Testis (tissue), 2 donors: Measurements from ENCODE around the gene RBBP8NL.

Experiments used
- CTCF ChIP-seq, 3 experiments: fragments of 450-650 bp in 2 of 3; fragments of 200-600 bp in 1 of 3; sonication (generic) in 1 of 3; IDR thresholded peaks; one replicate each; pipeline ENCODE4 v1.5.1; 2016 to 2019; ENCODE audit warnings: antibody characterized with exemption in 3 of 3, mild to moderate bottlenecking in 2 of 3, moderate library complexity in 1 of 3
- POLR2A ChIP-seq: fragments of 450-650 bp; IDR thresholded peaks from one replicate; pipeline ENCODE4 v1.6.1; 2017; ENCODE audit warnings: antibody characterized with exemption, mild to moderate bottlenecking, moderate library complexity

GRCh38 chr20:62457831-62458230 is 30.5 kb upstream of the RBBP8NL start:
- no peak for TF ChIP-seq CTCF (IDR thresholded peaks at IDR 0.05)
- TF ChIP-seq POLR2A, result no peak
